GM04504 (cell line): ENCODE measurements around the gene KLHDC4.
"Not testable (repeated sequence)": the region's sequence is repeated elsewhere in the genome, so short reads cannot be mapped to it uniquely, and the experiment has no call there.

ENCODE experiments used
- DNase-seq: peaks from one replicate; pipeline ENCODE4 v3.0.0-alpha.2; 2012; ENCODE audit warnings: low read depth

The KLHDC4 gene

GRCh38 chr16:87765776-87766484, at the start of gene KLHDC4:
TSS of gene KLHDC4 (minus strand) at chr16:87765986. CDS start at chr16:87765890, 96 bp downstream.
- DNase-seq: peak; percentile 65

GRCh38 chr16:87815567-87815966, 49.8 kb upstream of the KLHDC4 start:
- DNase-seq: no peak

GRCh38 chr16:87812200-87812656, 46.4 kb upstream of the KLHDC4 start:
- DNase-seq: no peak

GRCh38 chr16:87811454-87811853, 45.7 kb upstream of the KLHDC4 start:
- DNase-seq: not testable (repeated sequence)

GRCh38 chr16:87809150-87809902, 43.5 kb upstream of the KLHDC4 start:
- no peak for DNase-seq

- DNase-seq: no peak
Observed at GRCh38 chr16:87808108-87808507, 42.3 kb upstream of the KLHDC4 start.

GRCh38 chr16:87806641-87807546, 41.1 kb upstream of the KLHDC4 start:
- peak; percentile 83 for DNase-seq

GRCh38 chr16:87806261-87806640, 40.5 kb upstream of the KLHDC4 start:
- no peak for DNase-seq

- DNase-seq: no peak
Observed at GRCh38 chr16:87803385-87803784, 37.6 kb upstream of the KLHDC4 start.

- DNase-seq: no peak
Observed at GRCh38 chr16:87802670-87803069, 36.9 kb upstream of the KLHDC4 start.

GRCh38 chr16:87801679-87802259, 36.0 kb upstream of the KLHDC4 start:
- DNase-seq: no peak

- no peak for DNase-seq
Observed at GRCh38 chr16:87800497-87800896, 34.7 kb upstream of the KLHDC4 start.

GRCh38 chr16:87795336-87795735, 29.6 kb upstream of the KLHDC4 start:
- no peak for DNase-seq

GRCh38 chr16:87794485-87795078, 28.8 kb upstream of the KLHDC4 start:
- no peak for DNase-seq

- DNase-seq: no peak
Observed at GRCh38 chr16:87792205-87792565, 26.4 kb upstream of the KLHDC4 start.

- no peak for DNase-seq
Observed at GRCh38 chr16:87791295-87792204, 25.8 kb upstream of the KLHDC4 start.

GRCh38 chr16:87790292-87791100, 24.7 kb upstream of the KLHDC4 start:
- DNase-seq: no peak

GRCh38 chr16:87789437-87790291, 23.9 kb upstream of the KLHDC4 start:
- DNase-seq: peak; percentile 77
